SU-DHL-6 (cell line): ENCODE data around the gene VTI1A.

Experiments
- H2AFZ ChIP-seq: fragments of 200-600 bp; sonication (generic); 2 replicates; pipeline ENCODE4 v1.6.1; 2014; ENCODE audit warnings: low read depth, mild to moderate bottlenecking, moderate library complexity, mixed read lengths, antibody characterized with exemption, low read length; ENCODE audit not compliant: severe bottlenecking
- H3F3A ChIP-seq: fragments of 200-600 bp; shearing (Covaris generic); 2 replicates; pipeline ENCODE4 v1.6.0; 2016; ENCODE audit warnings: antibody characterized with exemption, mild to moderate bottlenecking; ENCODE audit not compliant: insufficient read depth
- H3K27ac ChIP-seq: fragments of 200-600 bp; sonication (generic); 2 replicates; pipeline ENCODE4 v1.5.1; 2016; ENCODE audit warnings: low read depth, mild to moderate bottlenecking, low read length, moderate library complexity, mixed read lengths
- H3K27me3 ChIP-seq: fragments of 200-600 bp; sonication (generic), shearing (Covaris generic); 2 replicates; pipeline ENCODE4 v1.6.0; 2014; ENCODE audit warnings: mild to moderate bottlenecking, low read length
- H3K36me3 ChIP-seq: fragments of 200-600 bp; sonication (generic); 2 replicates; pipeline ENCODE4 v1.6.1; 2014; ENCODE audit warnings: mild to moderate bottlenecking, low read length, mixed read lengths
- H3K4me2 ChIP-seq: fragments of 300-600, 200-600 bp; shearing (Covaris generic), sonication (generic); 2 replicates; pipeline ENCODE4 v1.6.0; 2014; ENCODE audit warnings: low read length, low read depth, mild to moderate bottlenecking; ENCODE audit not compliant: poor library complexity, severe bottlenecking
- H3K4me3 ChIP-seq: fragments of 200-600 bp; sonication (generic); 2 replicates; pipeline ENCODE4 v1.5.1; 2014; ENCODE audit warnings: antibody characterized with exemption, low read length, mild to moderate bottlenecking, mixed read lengths; ENCODE audit not compliant: insufficient read depth, poor library complexity, severe bottlenecking
- H3K79me2 ChIP-seq: fragments of 200-600 bp; sonication (generic); 2 replicates; pipeline ENCODE4 v1.6.1; 2014; ENCODE audit warnings: mild to moderate bottlenecking, low read length, moderate library complexity; ENCODE audit not compliant: insufficient read depth
- H3K9ac ChIP-seq: fragments of 200-600 bp; sonication (generic); 2 replicates; pipeline ENCODE4 v1.7.0; 2014; ENCODE audit warnings: mild to moderate bottlenecking, low read length
- H3K9me2 ChIP-seq: fragments of 200-600 bp; sonication (generic); replicated peaks from 2 replicates; pipeline ENCODE4 v1.6.1; 2014; ENCODE audit warnings: low read length; ENCODE audit not compliant: insufficient read depth
- H3K9me3 ChIP-seq: fragments of 200-600 bp; sonication (generic); 2 replicates; pipeline ENCODE4 v1.6.1; 2014; ENCODE audit warnings: low read length, mixed read lengths; ENCODE audit not compliant: insufficient read depth
- H4K20me1 ChIP-seq: fragments of 200-600 bp; sonication (generic); 2 replicates; pipeline ENCODE4 v1.6.1; 2014; ENCODE audit warnings: low read depth, mild to moderate bottlenecking, antibody characterized with exemption, low read length, moderate library complexity, mixed read lengths
- CTCF ChIP-seq: fragments of 200-600 bp; sonication (generic); IDR thresholded peaks from one replicate; pipeline ENCODE4 v1.5.1; 2017; ENCODE audit warnings: antibody characterized with exemption, mild to moderate bottlenecking, low read length, moderate library complexity; ENCODE audit not compliant: insufficient read depth, poor library complexity, severe bottlenecking
- EZH2phosphoT487 ChIP-seq: fragments of 200-600 bp; sonication (generic), shearing (Covaris generic); conservative IDR thresholded peaks from 2 replicates; pipeline ENCODE4 v1.6.1; 2018; ENCODE audit warnings: mild to moderate bottlenecking, antibody characterized with exemption, low read length, moderate library complexity, mixed read lengths

The VTI1A gene

GRCh38 chr10:112644265-112644645, 197.2 kb downstream of the VTI1A start:
- H3K36me3 ChIP-seq = no peaks in the 10 kb centered on the region
- no peak overlapping the region for H3K4me2 ChIP-seq
- H3K9me2 ChIP-seq = no peaks in the 10 kb centered on the region
- no peak overlapping the region for H2AFZ ChIP-seq
- H3K4me3 ChIP-seq = no peak overlapping the region
- H4K20me1 ChIP-seq = no peaks in the 10 kb centered on the region
- H3K27me3 ChIP-seq = no peaks in the 10 kb centered on the region
- no peaks in the 10 kb centered on the region for H3K79me2 ChIP-seq
- no peaks in the 10 kb centered on the region for H3K9me3 ChIP-seq
- TF ChIP-seq EZH2phosphoT487 (no peak), CTCF (no peak)
- no peak overlapping the region for H3K9ac ChIP-seq
- no peak overlapping the region for H3K27ac ChIP-seq
- H3F3A ChIP-seq = no peaks in the 10 kb centered on the region

- Histone ChIP-seq H3K4me2 (no peak overlapping the region), H3K27me3 (no peaks in the 10 kb centered on the region), H3F3A (no peaks in the 10 kb centered on the region), H3K4me3 (no peak overlapping the region), H3K9me3 (no peaks in the 10 kb centered on the region), H3K27ac (no peak overlapping the region), H3K79me2 (no peaks in the 10 kb centered on the region), H2AFZ (no peak overlapping the region), H3K9ac (no peak overlapping the region), H3K36me3 (no peaks in the 10 kb centered on the region), H4K20me1 (no peaks in the 10 kb centered on the region), H3K9me2 (no peaks in the 10 kb centered on the region)
- TF ChIP-seq EZH2phosphoT487 = no peak
- no peak for TF ChIP-seq CTCF
Observed at GRCh38 chr10:112649006-112649821, 202.2 kb downstream of the VTI1A start.

- Histone ChIP-seq H3K27me3 (no peaks in the 10 kb centered on the region), H2AFZ (no peak overlapping the region), H4K20me1 (no peaks in the 10 kb centered on the region), H3K9me2 (no peaks in the 10 kb centered on the region), H3K9me3 (no peaks in the 10 kb centered on the region), H3K27ac (no peak overlapping the region), H3K9ac (no peak overlapping the region), H3K4me2 (no peak overlapping the region), H3K36me3 (no peaks in the 10 kb centered on the region), H3F3A (no peaks in the 10 kb centered on the region), H3K79me2 (no peaks in the 10 kb centered on the region), H3K4me3 (no peak overlapping the region)
- TF ChIP-seq CTCF (no peak), EZH2phosphoT487 (no peak)
Observed at GRCh38 chr10:112649822-112650152, 202.8 kb downstream of the VTI1A start.
